Muscle layer of duodenum (tissue), 2 donors: ENCODE data around the gene C4orf50.

Experiments used
- H3K27ac ChIP-seq: one replicate; pipeline ENCODE4 v1.7.0; 2013; ENCODE audit warnings: mild to moderate bottlenecking, low read length
- H3K27me3 ChIP-seq: one replicate; pipeline ENCODE4 v1.7.0; 2013; ENCODE audit warnings: low read depth, mild to moderate bottlenecking, control low read depth, low read length
- H3K36me3 ChIP-seq, 2 donors: one replicate each; pipeline ENCODE4 v1.7.0; 2013; ENCODE audit warnings: low read length in 2 of 2, control low read depth in 1 of 2, mild to moderate bottlenecking in 1 of 2; ENCODE audit not compliant: insufficient read depth in 2 of 2, control insufficient read depth in 1 of 2
- H3K4me1 ChIP-seq, 2 donors: one replicate each; pipeline ENCODE4 v1.7.0; 2013; ENCODE audit warnings: low read length in 2 of 2, mild to moderate bottlenecking in 2 of 2, control low read depth in 1 of 2, moderate library complexity in 1 of 2; ENCODE audit not compliant: insufficient read depth in 2 of 2, control insufficient read depth in 1 of 2
- H3K4me3 ChIP-seq, 2 donors: one replicate each; pipeline ENCODE4 v1.7.0; 2013; ENCODE audit warnings: low read length in 2 of 2, low read depth in 1 of 2, mild to moderate bottlenecking in 1 of 2
- H3K9me3 ChIP-seq, 2 donors: one replicate each; pipeline ENCODE4 v1.7.0; 2013; ENCODE audit warnings: low read length in 2 of 2, control low read depth in 1 of 2, mild to moderate bottlenecking in 1 of 2; ENCODE audit not compliant: control insufficient read depth in 1 of 2
- donor health status: healthy.

The C4orf50 gene

GRCh38 chr4:6043188-6043587 is 25.0 kb upstream of the C4orf50 start:
- Histone ChIP-seq H3K36me3 (no peaks in the 10 kb centered on the region), H3K27me3 (no peaks in the 10 kb centered on the region), H3K9me3 (no peaks in the 10 kb centered on the region), H3K27ac (no peak overlapping the region), H3K4me1 (no peaks in the 10 kb centered on the region), H3K4me3 (no peak overlapping the region)

DNA sequence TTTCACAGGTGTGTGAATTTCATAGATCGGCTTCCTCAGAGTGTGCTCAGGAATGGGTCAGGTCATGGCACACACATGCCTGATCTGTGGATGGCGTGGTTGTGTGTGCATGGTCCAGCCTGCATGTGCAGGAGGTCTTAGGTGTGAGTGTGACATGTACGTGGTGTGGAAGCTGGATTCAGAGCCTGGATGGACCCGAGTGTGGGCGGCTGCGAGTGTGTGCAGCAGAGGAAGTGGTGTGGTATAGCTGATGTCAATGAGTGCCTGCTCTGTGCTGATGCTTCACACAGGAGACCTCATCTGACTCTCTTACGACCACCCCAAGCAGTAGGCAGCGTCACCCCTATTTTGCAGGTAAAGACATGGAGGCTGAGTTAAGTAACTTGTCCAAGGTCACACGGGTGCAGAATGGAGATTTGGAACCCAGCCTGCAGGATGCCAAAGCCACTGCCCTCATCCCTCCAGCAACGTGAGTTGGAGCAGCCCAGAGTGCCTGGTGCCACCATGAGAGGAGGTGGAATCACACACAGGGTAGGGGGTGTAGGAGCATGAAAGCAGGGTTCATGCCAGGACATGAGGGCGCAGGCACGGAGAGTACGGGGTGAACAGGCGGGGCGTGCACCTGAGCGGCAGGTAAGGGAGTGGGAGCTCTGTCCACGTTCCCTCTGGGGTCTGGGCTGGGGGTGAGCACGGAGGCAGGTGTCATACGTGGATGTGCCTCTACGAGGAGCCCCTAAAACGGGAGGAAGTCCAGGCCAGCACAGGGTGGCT is 24.2 kb upstream of the C4orf50 start:
- no peaks in the 10 kb centered on the region for H3K27me3 ChIP-seq
- no peaks in the 10 kb centered on the region for H3K9me3 ChIP-seq
- H3K27ac ChIP-seq = no peak overlapping the region
- no peaks in the 10 kb centered on the region for H3K4me1 ChIP-seq
- H3K36me3 ChIP-seq = no peaks in the 10 kb centered on the region
- no peak overlapping the region for H3K4me3 ChIP-seq

GRCh38 chr4:6041800-6042199 is 23.6 kb upstream of the C4orf50 start:
- H3K4me3 ChIP-seq = no peak overlapping the region
- H3K9me3 ChIP-seq = no peaks in the 10 kb centered on the region
- no peaks in the 10 kb centered on the region for H3K4me1 ChIP-seq
- no peak overlapping the region for H3K27ac ChIP-seq
- H3K36me3 ChIP-seq = no peaks in the 10 kb centered on the region
- H3K27me3 ChIP-seq = no peaks in the 10 kb centered on the region

DNA sequence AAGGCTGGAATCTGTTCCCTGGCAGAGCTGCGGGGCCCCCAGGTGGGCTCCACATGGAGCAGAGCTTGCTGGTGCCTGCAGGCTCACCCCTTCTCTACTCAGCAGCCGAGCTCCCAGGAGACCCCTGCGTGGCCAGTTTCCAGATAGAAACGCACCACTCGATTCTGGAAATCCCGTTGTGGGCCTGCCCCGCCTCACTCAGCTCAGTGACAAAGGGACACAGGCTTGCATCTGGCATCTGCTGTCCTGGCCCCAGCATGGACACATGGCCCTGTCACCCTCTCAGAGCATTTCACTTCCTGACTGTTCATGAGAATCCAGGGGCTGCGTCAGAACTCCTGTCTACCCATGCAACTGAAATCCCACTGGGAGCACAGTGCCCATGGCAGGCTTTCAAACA is 20.5 kb upstream of the C4orf50 start:
- H3K4me1 ChIP-seq = no peaks in the 10 kb centered on the region
- H3K36me3 ChIP-seq = no peaks in the 10 kb centered on the region
- H3K9me3 ChIP-seq = no peaks in the 10 kb centered on the region
- H3K27me3 ChIP-seq = no peaks in the 10 kb centered on the region
- H3K27ac ChIP-seq = no peak overlapping the region
- no peak overlapping the region for H3K4me3 ChIP-seq

- Histone ChIP-seq H3K27me3 (no peaks in the 10 kb centered on the region), H3K9me3 (no peaks in the 10 kb centered on the region), H3K27ac (no peak overlapping the region), H3K36me3 (no peaks in the 10 kb centered on the region), H3K4me1 (no peaks in the 10 kb centered on the region), H3K4me3 (no peak overlapping the region)
Observed at GRCh38 chr4:6035786-6036185, 17.6 kb upstream of the C4orf50 start.

DNA sequence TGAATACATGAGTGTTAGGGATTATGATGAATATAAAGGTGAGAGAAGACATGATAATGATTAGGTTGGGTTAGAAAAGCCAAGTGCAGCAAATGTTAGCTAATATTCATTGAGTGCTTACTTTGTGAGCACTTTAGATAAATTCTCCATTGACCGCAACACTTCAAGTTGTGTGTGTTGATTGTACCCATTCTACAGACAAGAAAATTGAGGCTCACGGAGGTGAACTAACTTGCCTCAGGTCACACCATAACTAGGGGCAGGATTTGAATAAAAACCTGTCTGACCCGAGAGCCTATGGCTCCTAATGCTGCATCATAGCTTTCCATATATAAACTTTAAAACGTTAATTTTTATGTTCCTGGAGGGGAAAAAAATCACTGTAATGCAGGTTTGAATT is 15.2 kb upstream of the C4orf50 start:
- no peak overlapping the region for H3K27ac ChIP-seq
- no peaks in the 10 kb centered on the region for H3K9me3 ChIP-seq
- no peak overlapping the region for H3K4me3 ChIP-seq
- no peaks in the 10 kb centered on the region for H3K4me1 ChIP-seq
- H3K36me3 ChIP-seq = no peaks in the 10 kb centered on the region
- H3K27me3 ChIP-seq = no peaks in the 10 kb centered on the region

- Histone ChIP-seq H3K4me3 (no peak overlapping the region), H3K27ac (no peak overlapping the region), H3K9me3 (no peaks in the 10 kb centered on the region), H3K27me3 (no peaks in the 10 kb centered on the region), H3K4me1 (no peaks in the 10 kb centered on the region), H3K36me3 (no peaks in the 10 kb centered on the region)
Observed at GRCh38 chr4:6032249-6033244, 14.3 kb upstream of the C4orf50 start.

DNA sequence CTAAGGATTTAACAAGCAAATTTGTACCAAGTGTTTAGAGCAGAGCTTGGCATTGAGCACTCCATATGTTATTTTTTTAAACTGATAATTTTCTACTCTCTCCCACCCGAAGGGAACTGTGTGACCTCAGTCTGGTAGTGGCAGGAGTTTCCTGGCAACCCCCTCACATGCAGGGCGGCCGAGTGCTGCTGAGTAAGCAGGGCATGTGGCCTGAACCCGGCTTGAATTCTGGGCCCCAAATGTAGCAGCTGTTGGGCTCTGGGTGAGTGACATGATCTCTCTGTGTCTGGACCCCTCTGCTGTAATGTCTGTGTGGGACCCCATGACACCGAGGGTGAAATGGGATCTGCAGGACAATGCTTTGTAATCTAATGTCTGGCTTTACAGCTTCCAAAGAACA is 13.6 kb upstream of the C4orf50 start:
- H3K27me3 ChIP-seq = no peaks in the 10 kb centered on the region
- H3K27ac ChIP-seq = no peak overlapping the region
- H3K9me3 ChIP-seq = no peaks in the 10 kb centered on the region
- H3K4me1 ChIP-seq = no peaks in the 10 kb centered on the region
- no peaks in the 10 kb centered on the region for H3K36me3 ChIP-seq
- H3K4me3 ChIP-seq = no peak overlapping the region

GRCh38 chr4:6030679-6031078 is 12.4 kb upstream of the C4orf50 start:
- no peaks in the 10 kb centered on the region for H3K27me3 ChIP-seq
- no peak overlapping the region for H3K27ac ChIP-seq
- no peaks in the 10 kb centered on the region for H3K4me1 ChIP-seq
- H3K9me3 ChIP-seq = no peaks in the 10 kb centered on the region
- no peak overlapping the region for H3K4me3 ChIP-seq
- H3K36me3 ChIP-seq = no peaks in the 10 kb centered on the region

DNA sequence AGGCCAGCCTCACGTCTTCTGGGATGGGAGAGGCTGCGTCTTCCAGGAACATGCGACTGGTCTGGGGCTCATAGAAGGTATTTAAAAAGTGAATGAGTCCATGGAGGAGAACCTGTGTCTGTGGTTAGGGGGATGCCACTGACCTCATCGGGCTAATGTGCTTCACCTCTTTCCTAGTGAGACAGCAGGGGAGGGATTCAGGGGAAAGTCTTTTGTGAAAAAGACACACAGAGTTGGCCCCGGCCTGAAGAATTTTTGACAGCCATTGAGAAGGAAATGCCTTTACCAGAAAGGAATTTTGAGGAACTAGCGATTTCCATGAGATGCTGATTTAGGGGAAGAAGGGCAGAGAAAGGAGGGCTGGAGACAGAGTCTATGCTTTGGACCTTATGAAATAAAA is 11.0 kb upstream of the C4orf50 start:
- no peaks in the 10 kb centered on the region for H3K27me3 ChIP-seq
- H3K4me1 ChIP-seq = no peaks in the 10 kb centered on the region
- H3K9me3 ChIP-seq = no peaks in the 10 kb centered on the region
- no peak overlapping the region for H3K27ac ChIP-seq
- H3K36me3 ChIP-seq = no peaks in the 10 kb centered on the region
- no peak overlapping the region for H3K4me3 ChIP-seq

DNA sequence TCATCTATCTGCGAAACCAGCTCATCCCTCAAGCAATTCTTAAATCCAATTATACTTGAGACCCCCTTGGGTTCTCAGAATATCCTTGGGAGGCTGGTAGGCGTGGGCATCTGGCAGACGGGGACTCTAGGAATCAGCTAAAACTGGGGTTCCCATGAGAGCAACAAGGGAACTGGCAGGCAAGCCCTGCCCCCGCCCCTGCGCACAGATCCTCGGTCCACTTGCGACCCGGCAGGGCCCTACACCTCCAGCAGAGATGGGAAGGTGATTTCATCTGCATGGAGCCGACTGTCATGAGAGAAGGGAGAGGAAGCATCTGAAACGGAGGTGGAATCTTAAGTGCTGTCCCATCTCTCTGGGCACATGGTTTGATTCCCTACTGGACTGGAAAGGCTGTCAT is 9.9 kb upstream of the C4orf50 start:
- Histone ChIP-seq H3K27me3 (no peaks in the 10 kb centered on the region), H3K9me3 (no peaks in the 10 kb centered on the region), H3K36me3 (no peaks in the 10 kb centered on the region), H3K4me1 (no peaks in the 10 kb centered on the region), H3K27ac (no peak overlapping the region), H3K4me3 (no peak overlapping the region)
